Measurements from ENCODE around the gene ELF1. TPM values are rescaled to one million over a fixed set of nuclear protein-coding genes. Genes with fewer than 3 reads are reported as not detected.

ELF1 gene
- total and polyA plus RNA-seq, 2 donors: 57.4 to 83.9 TPM

GRCh38 chr13:40974460-40975407, 44.4 kb downstream of the ELF1 start:
- Histone ChIP-seq H3K4me3 (ENCODE audit: low read depth, low read length) (no peak overlapping the region), H3K27ac (ENCODE audit: low read depth) (peak overlapping the region; percentile 47), H3K4me1 (ENCODE audit: insufficient read depth) (peaks cover 3% of the 10 kb centered on the region), H3K36me3 (ENCODE audit: insufficient read depth) (no peaks in the 10 kb centered on the region)
- no peak for DNase-seq (ENCODE audit: extremely low spot score)
- WGBS: 48% methylated on average over 4 of the region's 4 CpGs

- DNase-seq (ENCODE audit: extremely low spot score): no peak
- WGBS: 72% methylated on average over 1 of the region's 1 CpG
- peaks cover 3% of the 10 kb centered on the region for H3K4me1 ChIP-seq (ENCODE audit: insufficient read depth)
- H3K27ac ChIP-seq (ENCODE audit: low read depth): no peak overlapping the region
- H3K36me3 ChIP-seq (ENCODE audit: insufficient read depth): no peaks in the 10 kb centered on the region
- no peak overlapping the region for H3K4me3 ChIP-seq (ENCODE audit: low read depth, low read length)
These were observed 45.7 kb downstream of the ELF1 start for GRCh38 chr13:40973409-40973808.

GRCh38 chr13:40971321-40971720, 47.8 kb downstream of the ELF1 start:
- H3K4me3 ChIP-seq (ENCODE audit: low read depth, low read length): no peak overlapping the region
- H3K4me1 ChIP-seq (ENCODE audit: insufficient read depth): peaks cover 2% of the 10 kb centered on the region
- WGBS: 63% methylated on average over 4 of the region's 4 CpGs
- H3K36me3 ChIP-seq (ENCODE audit: insufficient read depth): no peaks in the 10 kb centered on the region
- no peak for DNase-seq (ENCODE audit: extremely low spot score)
- no peak overlapping the region for H3K27ac ChIP-seq (ENCODE audit: low read depth)

GRCh38 chr13:40970803-40971202, 48.3 kb downstream of the ELF1 start:
- DNase-seq (ENCODE audit: extremely low spot score): no peak
- Histone ChIP-seq H3K36me3 (ENCODE audit: insufficient read depth) (no peaks in the 10 kb centered on the region), H3K4me1 (ENCODE audit: insufficient read depth) (no peaks in the 10 kb centered on the region), H3K4me3 (ENCODE audit: low read depth, low read length) (no peak overlapping the region), H3K27ac (ENCODE audit: low read depth) (no peak overlapping the region)
- WGBS: 50% methylated on average over 4 of the region's 4 CpGs

GRCh38 chr13:40969169-40969901, 49.8 kb downstream of the ELF1 start:
- Histone ChIP-seq H3K4me3 (ENCODE audit: low read depth, low read length) (no peak overlapping the region), H3K27ac (ENCODE audit: low read depth) (no peak overlapping the region), H3K4me1 (ENCODE audit: insufficient read depth) (no peaks in the 10 kb centered on the region), H3K36me3 (ENCODE audit: insufficient read depth) (no peaks in the 10 kb centered on the region)
- 73% methylated on average over 4 of the region's 4 CpGs for WGBS
- no peak for DNase-seq (ENCODE audit: extremely low spot score)

- Histone ChIP-seq H3K27ac (ENCODE audit: low read depth) (no peak overlapping the region), H3K36me3 (ENCODE audit: insufficient read depth) (no peaks in the 10 kb centered on the region), H3K4me3 (ENCODE audit: low read depth, low read length) (no peak overlapping the region), H3K4me1 (ENCODE audit: insufficient read depth) (no peaks in the 10 kb centered on the region)
- no peak for DNase-seq (ENCODE audit: extremely low spot score)
- WGBS: 75% methylated on average over 2 of the region's 2 CpGs
These were observed 50.6 kb downstream of the ELF1 start for GRCh38 chr13:40968416-40969000.

GRCh38 chr13:40966298-40966697, 52.8 kb downstream of the ELF1 start:
- H3K36me3 ChIP-seq (ENCODE audit: insufficient read depth): peaks cover 1% of the 10 kb centered on the region
- no peak overlapping the region for H3K27ac ChIP-seq (ENCODE audit: low read depth)
- no peak for DNase-seq (ENCODE audit: extremely low spot score)
- H3K4me3 ChIP-seq (ENCODE audit: low read depth, low read length): no peak overlapping the region
- H3K4me1 ChIP-seq (ENCODE audit: insufficient read depth): no peaks in the 10 kb centered on the region
- WGBS: 87% methylated on average over 3 of the region's 3 CpGs

- H3K4me1 ChIP-seq (ENCODE audit: insufficient read depth): no peaks in the 10 kb centered on the region
- no peak for DNase-seq (ENCODE audit: extremely low spot score)
- H3K36me3 ChIP-seq (ENCODE audit: insufficient read depth): peaks cover 1% of the 10 kb centered on the region
- 95% methylated on average over 1 of the region's 1 CpG for WGBS
- no peak overlapping the region for H3K4me3 ChIP-seq (ENCODE audit: low read depth, low read length)
- no peak overlapping the region for H3K27ac ChIP-seq (ENCODE audit: low read depth)
These were observed 55.2 kb downstream of the ELF1 start for GRCh38 chr13:40963927-40964326.

GRCh38 chr13:40961826-40962225, 57.3 kb downstream of the ELF1 start:
- Histone ChIP-seq H3K4me3 (ENCODE audit: low read depth, low read length) (no peak overlapping the region), H3K27ac (ENCODE audit: low read depth) (no peak overlapping the region), H3K36me3 (ENCODE audit: insufficient read depth) (peaks cover 5% of the 10 kb centered on the region), H3K4me1 (ENCODE audit: insufficient read depth) (no peaks in the 10 kb centered on the region)
- no peak for DNase-seq (ENCODE audit: extremely low spot score)
- WGBS: 84% methylated on average over 1 of the region's 1 CpG

GRCh38 chr13:40961214-40961613, 57.9 kb downstream of the ELF1 start:
- Histone ChIP-seq H3K27ac (ENCODE audit: low read depth) (no peak overlapping the region), H3K4me3 (ENCODE audit: low read depth, low read length) (no peak overlapping the region), H3K36me3 (ENCODE audit: insufficient read depth) (peaks cover 5% of the 10 kb centered on the region), H3K4me1 (ENCODE audit: insufficient read depth) (no peaks in the 10 kb centered on the region)
- 72% methylated on average over 3 of the region's 3 CpGs for WGBS
- DNase-seq (ENCODE audit: extremely low spot score): no peak

GRCh38 chr13:40960716-40961115, 58.4 kb downstream of the ELF1 start:
- DNase-seq (ENCODE audit: extremely low spot score): no peak
- whole genome bisulfite sequencing: 98% methylated on average over 3 of the region's 3 CpGs
- Histone ChIP-seq H3K36me3 (ENCODE audit: insufficient read depth) (peaks cover 5% of the 10 kb centered on the region), H3K4me1 (ENCODE audit: insufficient read depth) (no peaks in the 10 kb centered on the region), H3K27ac (ENCODE audit: low read depth) (no peak overlapping the region), H3K4me3 (ENCODE audit: low read depth, low read length) (no peak overlapping the region)

GRCh38 chr13:40958655-40959054, 60.5 kb downstream of the ELF1 start:
- no peak overlapping the region for H3K27ac ChIP-seq (ENCODE audit: low read depth)
- no peaks in the 10 kb centered on the region for H3K4me1 ChIP-seq (ENCODE audit: insufficient read depth)
- H3K4me3 ChIP-seq (ENCODE audit: low read depth, low read length): no peak overlapping the region
- peaks cover 5% of the 10 kb centered on the region for H3K36me3 ChIP-seq (ENCODE audit: insufficient read depth)
- no peak for DNase-seq (ENCODE audit: extremely low spot score)
- 94% methylated on average over 5 of the region's 5 CpGs for WGBS

- no peak for DNase-seq (ENCODE audit: extremely low spot score)
- no peaks in the 10 kb centered on the region for H3K4me1 ChIP-seq (ENCODE audit: insufficient read depth)
- no peak overlapping the region for H3K27ac ChIP-seq (ENCODE audit: low read depth)
- H3K4me3 ChIP-seq (ENCODE audit: low read depth, low read length): no peak overlapping the region
- 98% methylated on average over 1 of the region's 1 CpG for WGBS
- H3K36me3 ChIP-seq (ENCODE audit: insufficient read depth): peaks cover 11% of the 10 kb centered on the region
These were observed 72.6 kb downstream of the ELF1 start for GRCh38 chr13:40946485-40946884.

GRCh38 chr13:40943073-40943472, 76.0 kb downstream of the ELF1 start:
- DNase-seq (ENCODE audit: extremely low spot score): no peak
- peaks cover 9% of the 10 kb centered on the region for H3K36me3 ChIP-seq (ENCODE audit: insufficient read depth)
- H3K4me1 ChIP-seq (ENCODE audit: insufficient read depth): no peaks in the 10 kb centered on the region
- no peak overlapping the region for H3K27ac ChIP-seq (ENCODE audit: low read depth)
- H3K4me3 ChIP-seq (ENCODE audit: low read depth, low read length): no peak overlapping the region
